HepG2 (cell line): Measurements from ENCODE around the gene EIF5. TPM values are rescaled to one million over a fixed set of nuclear protein-coding genes. Genes with fewer than 3 reads are reported as not detected.

Experiments
- CHCHD3 ChIP-seq: sonication (generic); formaldehyde crosslinking; IDR thresholded peaks from 2 replicates; pipeline ENCODE4 v1.8.0; 2022; ENCODE audit warnings: mild to moderate bottlenecking, missing genetic modification reagents, moderate library complexity
- CREB1 ChIP-seq, 2 experiments: fragments of 450-650 bp in 1 of 2; IDR thresholded peaks; 2 replicates each; pipeline ENCODE4 v1.6.1; 2016 to 2017; ENCODE audit warnings: control low read depth in 1 of 2, mild to moderate bottlenecking in 1 of 2, missing compliant biosample characterization in 1 of 2, missing genetic modification characterization in 1 of 2
- GTF3A ChIP-seq: sonication (generic); formaldehyde crosslinking; conservative IDR thresholded peaks from 2 replicates; pipeline ENCODE4 v1.4.0; 2020; ENCODE audit warnings: mild to moderate bottlenecking, missing genetic modification reagents
- MXI1 ChIP-seq: IDR thresholded peaks from 3 replicates; pipeline ENCODE4 v1.6.1; 2012; ENCODE audit warnings: low read depth, low read length, inconsistent platforms, borderline replicate concordance
- NFE2L2 ChIP-seq: fragments of 150-350 bp; IDR thresholded peaks from 2 replicates; pipeline ENCODE4 v1.6.1; 2014; ENCODE audit warnings: low read length
- PRPF4 ChIP-seq: fragments of 200-400 bp; formaldehyde crosslinking; IDR thresholded peaks from 2 replicates; pipeline ENCODE4 v1.6.1; 2016; ENCODE audit warnings: low read length, low read depth; ENCODE audit not compliant: poor library complexity, severe bottlenecking
- SCMH1 ChIP-seq: sonication (generic); formaldehyde crosslinking; IDR thresholded peaks from 2 replicates; pipeline ENCODE4 v1.9.0; 2021; ENCODE audit warnings: missing genetic modification reagents, mild to moderate bottlenecking, borderline replicate concordance
- SUZ12 ChIP-seq: fragments of 150-350 bp; IDR thresholded peaks from 2 replicates; pipeline ENCODE4 v1.6.1; 2014; ENCODE audit warnings: low read depth, low read length
- ZNF234 ChIP-seq: sonication (generic); formaldehyde crosslinking; conservative IDR thresholded peaks from 2 replicates; pipeline ENCODE4 v1.5.1; 2020; ENCODE audit warnings: mild to moderate bottlenecking, missing genetic modification reagents
- ZNF256 ChIP-seq: sonication (generic); formaldehyde crosslinking; conservative IDR thresholded peaks from 2 replicates; pipeline ENCODE4 v1.4.0; 2020; ENCODE audit warnings: missing genetic modification reagents
- ZNF367 ChIP-seq: sonication (generic); formaldehyde crosslinking; IDR thresholded peaks from 2 replicates; pipeline ENCODE4 v1.4.0; 2020; ENCODE audit warnings: missing genetic modification reagents, borderline replicate concordance
- ZNF432 ChIP-seq: sonication (generic); formaldehyde crosslinking; IDR thresholded peaks from 2 replicates; pipeline ENCODE4 v1.5.0; 2020; ENCODE audit warnings: missing genetic modification reagents, mild to moderate bottlenecking, borderline replicate concordance
- ZNF83 ChIP-seq: sonication (generic); formaldehyde crosslinking; IDR thresholded peaks from 2 replicates; pipeline ENCODE4 v1.4.0; 2020; ENCODE audit warnings: missing genetic modification reagents, mild to moderate bottlenecking, borderline replicate concordance
- ZNF883 ChIP-seq: sonication (generic); formaldehyde crosslinking; IDR thresholded peaks from 2 replicates; pipeline ENCODE4 v1.5.1; 2020; ENCODE audit warnings: mild to moderate bottlenecking, missing genetic modification reagents; ENCODE audit errors: not compliant biosample characterization
- ZSCAN30 ChIP-seq: sonication (generic); formaldehyde crosslinking; IDR thresholded peaks from 2 replicates; pipeline ENCODE4 v1.5.0; 2020; ENCODE audit warnings: mild to moderate bottlenecking, missing genetic modification reagents
- polyA plus RNA-seq, 8 experiments: library from polyadenylated mRNA; depleted of rRNA in 3 of 8; stranded (reverse) in 7 of 8; unstranded in 1 of 8; fragments of >200 nt; fragmentation: Illumina TruSeq in 4 of 8; extraction: Trizol in 4 of 8; gene quantifications; 2 replicates each; pipeline versions ENCODE4 v1.2.1 to v1.2.3, GENCODE V29; 2011 to 2016; ENCODE audit warnings: low read depth in 4 of 8, missing spikeins in 1 of 8, mixed read lengths in 1 of 8; ENCODE audit not compliant: insufficient read depth in 1 of 8
- total RNA-seq, 5 experiments: library from RNA; depleted of rRNA; stranded (reverse); fragments of >200 nt; fragmentation: Illumina TruSeq; extraction: Trizol; gene quantifications; 2 replicates each; pipeline ENCODE4 v1.2.3, GENCODE V29; 2016; ENCODE audit warnings: low read depth in 1 of 5
- TF ChIP-seq, protein P1 (sequence below): sonication (generic); formaldehyde crosslinking; IDR thresholded peaks from 2 replicates; pipeline ENCODE4 v1.4.0; 2020; ENCODE audit warnings: mild to moderate bottlenecking, missing genetic modification reagents
- TF ChIP-seq, protein P2 (sequence below): sonication (generic); formaldehyde crosslinking; IDR thresholded peaks from 2 replicates; pipeline ENCODE4 v1.5.0; 2020; ENCODE audit warnings: mild to moderate bottlenecking, missing genetic modification reagents
- TF ChIP-seq, protein P3 (sequence below): IDR thresholded peaks from 2 replicates; pipeline ENCODE4 v1.6.1; 2018; ENCODE audit warnings: missing genetic modification reagents, mild to moderate bottlenecking, missing compliant biosample characterization
- TF ChIP-seq, protein P4 (sequence below): sonication (generic); formaldehyde crosslinking; IDR thresholded peaks from 2 replicates; pipeline ENCODE4 v1.9.0; 2021; ENCODE audit warnings: missing genetic modification reagents, borderline replicate concordance
- TF ChIP-seq, protein P5 (sequence below): sonication (generic); formaldehyde crosslinking; IDR thresholded peaks from 2 replicates; pipeline ENCODE4 v1.4.0; 2020; ENCODE audit warnings: missing genetic modification reagents, borderline replicate concordance

Gene EIF5
- total and polyA plus RNA-seq, 2 of the 13 experiments (the other 11 are each of a cell fraction or from before 2014, with no cell fraction given), result 189 to 281 TPM

DNA sequence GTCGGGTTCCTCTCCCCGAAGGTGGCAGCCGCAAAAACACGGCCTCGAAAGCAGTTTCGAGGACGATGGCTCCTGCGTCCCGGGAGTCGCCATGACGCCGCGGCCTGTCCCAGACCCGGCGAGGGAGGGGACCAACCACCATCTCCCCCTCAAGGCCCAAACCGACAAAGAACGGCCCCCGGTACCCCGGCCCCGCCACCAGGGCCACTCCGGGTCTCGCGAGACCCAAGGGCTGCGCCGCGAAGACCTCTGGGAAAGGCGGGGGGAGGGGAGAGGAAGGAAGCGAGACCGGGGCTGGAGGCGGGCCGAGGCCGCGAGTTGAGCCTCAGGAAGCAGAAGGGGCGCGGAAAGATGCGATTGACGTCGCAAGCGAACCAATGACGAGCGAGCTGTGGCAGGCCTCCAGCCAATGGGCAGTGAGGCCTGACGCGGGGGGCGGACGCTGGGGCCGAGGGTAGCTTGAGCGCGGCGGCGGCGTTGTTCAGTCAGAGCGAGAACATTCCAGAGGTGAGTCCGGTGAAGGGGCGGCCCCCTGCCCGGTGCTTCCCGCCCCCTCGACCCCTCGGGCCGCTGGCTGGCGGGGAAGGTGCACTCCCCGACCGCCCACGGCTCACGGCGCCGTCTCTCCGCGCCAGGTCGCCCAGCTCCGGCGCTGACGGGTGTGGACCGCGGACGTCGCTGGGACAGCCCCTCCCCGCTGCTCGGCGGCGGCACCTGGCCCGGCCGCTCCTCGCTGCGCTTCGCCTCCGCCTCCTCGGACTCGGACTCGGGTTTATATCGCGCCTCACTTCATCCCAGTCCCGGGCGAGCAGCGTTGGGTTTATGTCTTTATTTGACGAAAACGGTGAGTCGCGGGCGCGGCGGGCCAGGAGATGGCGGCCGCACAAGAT is at the start of gene EIF5 (continued):
- TF ChIP-seq ZNF83, result no peak
- TF ChIP-seq CHCHD3 (CRISPR knock-in tag), result no peak
- 0 out of 2 replicates have a peak, but pooled peaks have one; percentile 68 for TF ChIP-seq ZNF367
- TF ChIP-seq ZNF256, result peak; percentile 74; the same call in 1 of the 2 replicates
- TF ChIP-seq, protein P1, sequence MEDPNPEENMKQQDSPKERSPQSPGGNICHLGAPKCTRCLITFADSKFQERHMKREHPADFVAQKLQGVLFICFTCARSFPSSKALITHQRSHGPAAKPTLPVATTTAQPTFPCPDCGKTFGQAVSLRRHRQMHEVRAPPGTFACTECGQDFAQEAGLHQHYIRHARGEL (CRISPR knock-in tag), result no peak
- no peak; the same call in 2 of the 3 replicates for TF ChIP-seq MXI1
- peak; percentile 48; the same call in 1 of the 2 replicates for TF ChIP-seq SUZ12
- no peak for TF ChIP-seq SCMH1
- TF ChIP-seq, protein P2, sequence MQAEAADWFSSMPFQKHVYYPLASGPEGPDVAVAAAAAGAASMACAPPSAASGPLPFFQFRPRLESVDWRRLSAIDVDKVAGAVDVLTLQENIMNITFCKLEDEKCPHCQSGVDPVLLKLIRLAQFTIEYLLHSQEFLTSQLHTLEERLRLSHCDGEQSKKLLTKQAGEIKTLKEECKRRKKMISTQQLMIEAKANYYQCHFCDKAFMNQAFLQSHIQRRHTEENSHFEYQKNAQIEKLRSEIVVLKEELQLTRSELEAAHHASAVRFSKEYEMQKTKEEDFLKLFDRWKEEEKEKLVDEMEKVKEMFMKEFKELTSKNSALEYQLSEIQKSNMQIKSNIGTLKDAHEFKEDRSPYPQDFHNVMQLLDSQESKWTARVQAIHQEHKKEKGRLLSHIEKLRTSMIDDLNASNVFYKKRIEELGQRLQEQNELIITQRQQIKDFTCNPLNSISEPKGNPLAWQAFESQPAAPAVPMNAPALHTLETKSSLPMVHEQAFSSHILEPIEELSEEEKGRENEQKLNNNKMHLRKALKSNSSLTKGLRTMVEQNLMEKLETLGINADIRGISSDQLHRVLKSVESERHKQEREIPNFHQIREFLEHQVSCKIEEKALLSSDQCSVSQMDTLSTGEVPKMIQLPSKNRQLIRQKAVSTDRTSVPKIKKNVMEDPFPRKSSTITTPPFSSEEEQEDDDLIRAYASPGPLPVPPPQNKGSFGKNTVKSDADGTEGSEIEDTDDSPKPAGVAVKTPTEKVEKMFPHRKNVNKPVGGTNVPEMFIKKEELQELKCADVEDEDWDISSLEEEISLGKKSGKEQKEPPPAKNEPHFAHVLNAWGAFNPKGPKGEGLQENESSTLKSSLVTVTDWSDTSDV (CRISPR knock-in tag), result peak; percentile 90
- peak; percentile 93 for TF ChIP-seq CREB1 (IDR thresholded peaks at IDR 0.05)
- TF ChIP-seq CREB1 (CRISPR knock-in tag; IDR thresholded peaks at IDR 0.05), result no peak
- TF ChIP-seq ZNF883 (CRISPR knock-in tag), result no peak
- TF ChIP-seq, protein P3, sequence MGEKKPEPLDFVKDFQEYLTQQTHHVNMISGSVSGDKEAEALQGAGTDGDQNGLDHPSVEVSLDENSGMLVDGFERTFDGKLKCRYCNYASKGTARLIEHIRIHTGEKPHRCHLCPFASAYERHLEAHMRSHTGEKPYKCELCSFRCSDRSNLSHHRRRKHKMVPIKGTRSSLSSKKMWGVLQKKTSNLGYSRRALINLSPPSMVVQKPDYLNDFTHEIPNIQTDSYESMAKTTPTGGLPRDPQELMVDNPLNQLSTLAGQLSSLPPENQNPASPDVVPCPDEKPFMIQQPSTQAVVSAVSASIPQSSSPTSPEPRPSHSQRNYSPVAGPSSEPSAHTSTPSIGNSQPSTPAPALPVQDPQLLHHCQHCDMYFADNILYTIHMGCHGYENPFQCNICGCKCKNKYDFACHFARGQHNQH (CRISPR knock-in tag), result peak; percentile 75
- TF ChIP-seq ZNF234 (CRISPR knock-in tag), result peak; percentile 65; the same call in 1 of the 2 replicates
- TF ChIP-seq ZSCAN30, result no peak
- TF ChIP-seq, protein P4, sequence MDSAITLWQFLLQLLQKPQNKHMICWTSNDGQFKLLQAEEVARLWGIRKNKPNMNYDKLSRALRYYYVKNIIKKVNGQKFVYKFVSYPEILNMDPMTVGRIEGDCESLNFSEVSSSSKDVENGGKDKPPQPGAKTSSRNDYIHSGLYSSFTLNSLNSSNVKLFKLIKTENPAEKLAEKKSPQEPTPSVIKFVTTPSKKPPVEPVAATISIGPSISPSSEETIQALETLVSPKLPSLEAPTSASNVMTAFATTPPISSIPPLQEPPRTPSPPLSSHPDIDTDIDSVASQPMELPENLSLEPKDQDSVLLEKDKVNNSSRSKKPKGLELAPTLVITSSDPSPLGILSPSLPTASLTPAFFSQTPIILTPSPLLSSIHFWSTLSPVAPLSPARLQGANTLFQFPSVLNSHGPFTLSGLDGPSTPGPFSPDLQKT (CRISPR knock-in tag), result no peak
- TF ChIP-seq, protein P5, sequence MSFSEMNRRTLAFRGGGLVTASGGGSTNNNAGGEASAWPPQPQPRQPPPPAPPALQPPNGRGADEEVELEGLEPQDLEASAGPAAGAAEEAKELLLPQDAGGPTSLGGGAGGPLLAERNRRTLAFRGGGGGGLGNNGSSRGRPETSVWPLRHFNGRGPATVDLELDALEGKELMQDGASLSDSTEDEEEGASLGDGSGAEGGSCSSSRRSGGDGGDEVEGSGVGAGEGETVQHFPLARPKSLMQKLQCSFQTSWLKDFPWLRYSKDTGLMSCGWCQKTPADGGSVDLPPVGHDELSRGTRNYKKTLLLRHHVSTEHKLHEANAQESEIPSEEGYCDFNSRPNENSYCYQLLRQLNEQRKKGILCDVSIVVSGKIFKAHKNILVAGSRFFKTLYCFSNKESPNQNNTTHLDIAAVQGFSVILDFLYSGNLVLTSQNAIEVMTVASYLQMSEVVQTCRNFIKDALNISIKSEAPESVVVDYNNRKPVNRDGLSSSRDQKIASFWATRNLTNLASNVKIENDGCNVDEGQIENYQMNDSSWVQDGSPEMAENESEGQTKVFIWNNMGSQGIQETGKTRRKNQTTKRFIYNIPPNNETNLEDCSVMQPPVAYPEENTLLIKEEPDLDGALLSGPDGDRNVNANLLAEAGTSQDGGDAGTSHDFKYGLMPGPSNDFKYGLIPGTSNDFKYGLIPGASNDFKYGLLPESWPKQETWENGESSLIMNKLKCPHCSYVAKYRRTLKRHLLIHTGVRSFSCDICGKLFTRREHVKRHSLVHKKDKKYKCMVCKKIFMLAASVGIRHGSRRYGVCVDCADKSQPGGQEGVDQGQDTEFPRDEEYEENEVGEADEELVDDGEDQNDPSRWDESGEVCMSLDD (CRISPR knock-in tag), result peak; percentile 52; the same call in 1 of the 2 replicates
- TF ChIP-seq ZNF432, result no peak
- TF ChIP-seq NFE2L2, result no peak
- TF ChIP-seq PRPF4, result no peak
- no peak for TF ChIP-seq GTF3A (CRISPR knock-in tag)
